Measurements from ENCODE around the gene USP17L17. TPM values are rescaled to one million over a fixed set of nuclear protein-coding genes. Genes with fewer than 3 reads are reported as not detected.
"Not testable (repeated sequence)": the region's sequence is repeated elsewhere in the genome, so short reads cannot be mapped to it uniquely, and the experiment has no call there.

Gene USP17L17
- total RNA-seq, 1 donor from 2014 or later, result not detected

DNA sequence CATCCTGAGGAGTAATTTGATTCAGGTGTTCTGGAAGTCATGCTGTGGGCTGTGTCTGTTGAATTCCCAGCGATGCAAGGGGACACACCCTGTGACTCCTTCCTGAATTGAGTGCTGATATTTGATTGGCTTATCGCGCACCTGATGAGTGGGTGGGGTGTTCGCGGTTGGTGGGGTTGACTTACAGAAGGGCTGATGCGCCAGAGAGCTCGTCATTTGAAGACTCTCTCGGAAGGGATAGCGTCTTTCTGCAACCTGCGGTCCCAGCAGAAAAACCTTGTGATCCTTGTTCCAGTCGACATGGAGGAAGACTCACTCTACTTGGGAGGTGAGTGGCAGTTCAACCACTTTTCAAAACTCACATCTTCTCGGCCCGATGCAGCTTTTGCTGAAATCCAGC lies 18.9 kb downstream of the USP17L17 start, which contains the start of gene USP17L21:
TSS of gene USP17L21 (plus strand) at position 301 of the 400 bp plus-strand sequence. CDS start at position 301, 0 bp downstream.
- H3K4me3 Mint-ChIP-seq (ENCODE audit: unreplicated experiment); H3K36me3 Mint-ChIP-seq (ENCODE audit: unreplicated experiment); H3K9me3 Mint-ChIP-seq (ENCODE audit: unreplicated experiment); H3K27ac Mint-ChIP-seq (ENCODE audit: unreplicated experiment); H3K4me1 Mint-ChIP-seq (ENCODE audit: unreplicated experiment); DNase-seq (ENCODE audit: extremely low spot score, unreplicated experiment); H3K27me3 Mint-ChIP-seq (ENCODE audit: unreplicated experiment): not testable (repeated sequence)

GRCh38 chr4:9267319-9267718 lies 23.6 kb downstream of the USP17L17 start, which contains the start of gene USP17L22:
Gene USP17L22 (plus strand): TSS chr4:9267619. CDS start chr4:9267619, 0 bp downstream.
- H3K9me3 Mint-ChIP-seq (ENCODE audit: unreplicated experiment); H3K4me3 Mint-ChIP-seq (ENCODE audit: unreplicated experiment); H3K36me3 Mint-ChIP-seq (ENCODE audit: unreplicated experiment); H3K27ac Mint-ChIP-seq (ENCODE audit: unreplicated experiment); DNase-seq (ENCODE audit: extremely low spot score, unreplicated experiment); H3K27me3 Mint-ChIP-seq (ENCODE audit: unreplicated experiment); H3K4me1 Mint-ChIP-seq (ENCODE audit: unreplicated experiment): not testable (repeated sequence)

- H3K36me3 Mint-ChIP-seq (ENCODE audit: unreplicated experiment); H3K27me3 Mint-ChIP-seq (ENCODE audit: unreplicated experiment); H3K4me3 Mint-ChIP-seq (ENCODE audit: unreplicated experiment); H3K4me1 Mint-ChIP-seq (ENCODE audit: unreplicated experiment); H3K27ac Mint-ChIP-seq (ENCODE audit: unreplicated experiment); H3K9me3 Mint-ChIP-seq (ENCODE audit: unreplicated experiment): not testable (repeated sequence)
- DNase-seq (ENCODE audit: extremely low spot score, unreplicated experiment), result peak; percentile 90
These were observed 28.0 kb downstream of the USP17L17 start for GRCh38 chr4:9271719-9272118.

Other genes with a start within 250 kb of the USP17L17 start
- gene FAM90A26, start 73.5 kb upstream of the USP17L17 start, total RNA-seq, result not detected in 2 replicates
- gene USP17L10, start 33.2 kb upstream of the USP17L17 start, total RNA-seq, result not detected in 2 replicates
- not detected in 2 replicates for gene USP17L11, start 28.5 kb upstream of the USP17L17 start, total RNA-seq
- not detected in 2 replicates for gene USP17L12, start 23.7 kb upstream of the USP17L17 start, total RNA-seq
- gene USP17L13, start 19.0 kb upstream of the USP17L17 start, total RNA-seq, result not detected in 2 replicates
- not detected in 2 replicates for gene USP17L15, start 9.5 kb upstream of the USP17L17 start, total RNA-seq
- gene USP17L18, start 4.8 kb downstream of the USP17L17 start, total RNA-seq, result not detected in 2 replicates
- not detected in 2 replicates for gene USP17L19, start 9.5 kb downstream of the USP17L17 start, total RNA-seq
- gene USP17L20, start 14.2 kb downstream of the USP17L17 start, total RNA-seq, result not detected in 2 replicates
- gene USP17L21, start 19.0 kb downstream of the USP17L17 start, total RNA-seq, result not detected in 2 replicates
- not detected in 2 replicates for gene USP17L22, start 23.7 kb downstream of the USP17L17 start, total RNA-seq
- gene USP17L24, start 81.3 kb downstream of the USP17L17 start, total RNA-seq, result not detected in 2 replicates
- gene USP17L25, start 86.0 kb downstream of the USP17L17 start, total RNA-seq, result not detected in 2 replicates
- gene USP17L26, start 90.8 kb downstream of the USP17L17 start, total RNA-seq, result not detected in 2 replicates
- not detected in 2 replicates for gene USP17L5, start 95.5 kb downstream of the USP17L17 start, total RNA-seq
- gene USP17L27, start 100.3 kb downstream of the USP17L17 start, total RNA-seq, result not detected in 2 replicates
- gene USP17L28, start 105.0 kb downstream of the USP17L17 start, total RNA-seq, result not detected in 2 replicates
- gene USP17L29, start 109.8 kb downstream of the USP17L17 start, total RNA-seq, result not detected in 2 replicates
- gene USP17L30, start 119.2 kb downstream of the USP17L17 start, total RNA-seq, result not detected in 2 replicates
- not detected in 2 replicates for gene DEFB131A, start 200.5 kb downstream of the USP17L17 start, total RNA-seq

Measured in osteocyte (in vitro differentiated cells).